Stimulated activated CD8-positive, alpha-beta memory T cell treated with anti-CD3 and anti-CD28 coated beads, Interleukin-7, amount 100 ng/mL, for 4 hours (primary cell): ENCODE measurements around the gene SULT6B1.
"Not testable (repeated sequence)": the region's sequence is repeated elsewhere in the genome, so short reads cannot be mapped to it uniquely, and the experiment has no call there.

Source experiments
- DNase-seq, 2 donors: peaks; one replicate each; pipeline ENCODE4 v3.0.0-alpha.2; 2020; ENCODE audit warnings: low read depth in 2 of 2

Gene SULT6B1

GRCh38 chr2:37196320-37197195 lies 8.1 kb upstream of the SULT6B1 start, which contains the start of gene CEBPZOS:
Gene CEBPZOS, plus strand, starts transcription at chr2:37196496. Its CDS starts 3,209 bp downstream, at chr2:37199705.
- DNase-seq, result peak; percentile 80 to 81

DNA sequence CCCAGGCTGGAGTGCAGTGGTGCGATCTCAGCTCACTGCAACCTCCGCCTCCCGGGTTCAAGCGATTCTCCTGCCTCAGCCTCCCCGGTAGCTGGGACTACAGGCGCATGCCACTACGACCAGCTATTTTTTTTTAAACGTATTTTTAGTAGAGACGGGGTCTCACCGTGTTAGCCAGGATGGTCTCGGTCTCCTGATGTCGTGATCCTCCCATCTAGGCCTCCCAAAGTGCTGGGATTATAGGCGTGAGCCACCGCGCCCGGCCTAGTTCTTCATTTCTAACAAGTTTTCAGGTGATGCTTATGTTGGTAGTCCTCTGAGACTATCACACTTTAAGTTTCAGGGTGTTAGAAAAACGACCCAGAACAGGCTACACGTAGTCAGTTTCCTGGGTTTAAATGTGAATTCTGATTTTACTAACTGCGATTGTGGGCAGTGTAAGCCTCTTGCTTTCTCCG lies 7.4 kb upstream of the SULT6B1 start:
- DNase-seq, result not testable (repeated sequence)

- no peak for DNase-seq
Observed at GRCh38 chr2:37192551-37192950, 4.1 kb upstream of the SULT6B1 start.

DNA sequence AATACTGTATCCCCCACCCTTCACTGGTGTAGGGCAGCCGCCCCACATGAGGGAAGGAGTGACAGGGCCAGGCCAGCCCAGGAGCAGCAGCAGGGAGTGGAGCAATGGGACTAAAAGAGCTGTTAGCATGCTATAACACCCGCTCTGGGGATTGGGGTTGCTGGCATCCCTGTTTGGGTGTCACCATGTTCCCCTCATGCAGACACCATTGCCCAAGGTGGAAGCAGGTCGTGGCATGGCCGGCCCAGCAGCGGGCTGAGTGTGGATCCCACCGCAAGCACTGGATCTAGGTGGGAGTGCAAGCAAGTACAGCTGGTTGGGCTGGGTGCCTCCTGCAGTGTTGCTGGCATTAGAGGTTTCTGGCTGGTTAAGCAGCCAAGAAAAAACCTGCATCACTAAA lies 3.3 kb upstream of the SULT6B1 start:
- no peak for DNase-seq

GRCh38 chr2:37191253-37191652 lies 2.8 kb upstream of the SULT6B1 start:
- no peak for DNase-seq

GRCh38 chr2:37190290-37190689 lies 1.8 kb upstream of the SULT6B1 start:
- DNase-seq, result no peak

GRCh38 chr2:37189452-37190153 lies 1.1 kb upstream of the SULT6B1 start:
- no peak for DNase-seq

DNA sequence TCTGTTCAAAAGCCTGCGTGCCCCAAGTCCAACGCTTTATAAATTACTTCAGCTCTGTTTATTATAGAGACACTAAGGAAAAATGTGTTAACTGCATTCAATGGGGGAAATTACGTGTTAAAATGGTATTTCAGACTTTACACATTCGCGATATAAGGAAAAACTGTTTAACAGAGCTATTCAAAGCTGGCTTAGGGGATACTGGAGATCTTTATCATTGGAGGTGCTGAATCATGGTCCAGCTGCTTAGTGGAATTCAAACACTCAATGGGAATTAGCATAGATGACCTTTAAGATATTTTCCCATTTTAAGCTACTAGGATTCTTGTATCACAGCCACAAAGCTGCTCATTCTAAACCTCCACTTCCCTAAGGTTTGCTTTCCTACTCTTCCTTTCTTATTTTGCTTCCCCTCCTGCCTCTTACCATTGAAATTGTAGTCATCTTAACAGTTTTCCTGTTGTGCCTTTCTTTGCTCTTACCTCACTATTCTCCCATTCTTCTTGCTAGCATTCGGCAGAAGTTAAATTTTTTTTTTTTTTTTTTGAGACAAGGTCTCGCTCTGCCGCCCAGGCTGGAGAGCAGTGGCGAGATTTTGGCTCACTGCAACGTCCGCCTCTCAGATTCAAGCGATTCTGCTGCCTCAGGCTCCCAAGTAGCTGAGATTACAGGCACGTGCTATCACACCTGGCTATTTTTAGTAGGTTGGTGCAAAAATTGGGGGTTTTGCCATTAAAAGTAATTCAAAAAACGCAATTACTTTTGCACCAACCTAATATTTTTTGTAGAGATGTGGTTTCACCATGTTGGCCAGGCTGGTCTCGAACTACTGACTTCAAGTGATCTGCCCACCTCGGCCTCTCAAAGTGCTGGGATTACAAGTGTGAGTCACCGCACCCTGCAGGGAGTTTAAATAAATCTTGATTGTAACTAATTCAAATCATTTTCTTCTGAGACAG lies 6.5 kb downstream of the SULT6B1 start:
- no peak for DNase-seq

DNA sequence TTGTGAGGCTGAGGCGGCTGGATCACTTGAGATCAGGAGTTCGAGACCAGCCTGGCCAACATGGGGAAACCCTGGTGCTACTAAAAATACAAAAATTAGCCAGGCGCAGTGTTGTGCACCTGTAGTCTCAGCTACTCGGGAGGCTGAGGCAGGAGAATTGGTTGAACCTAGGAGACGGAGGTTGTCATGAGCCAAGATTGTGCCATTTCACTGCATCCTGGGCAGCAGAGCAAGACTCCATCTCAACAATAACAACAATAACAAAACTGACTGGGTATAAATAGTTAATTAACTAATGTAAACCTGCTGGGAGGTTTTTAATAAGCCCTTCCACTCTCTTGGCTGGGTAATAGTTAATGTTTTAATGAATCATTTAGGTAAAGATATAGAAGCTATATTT lies 7.8 kb downstream of the SULT6B1 start:
- no peak for DNase-seq

DNA sequence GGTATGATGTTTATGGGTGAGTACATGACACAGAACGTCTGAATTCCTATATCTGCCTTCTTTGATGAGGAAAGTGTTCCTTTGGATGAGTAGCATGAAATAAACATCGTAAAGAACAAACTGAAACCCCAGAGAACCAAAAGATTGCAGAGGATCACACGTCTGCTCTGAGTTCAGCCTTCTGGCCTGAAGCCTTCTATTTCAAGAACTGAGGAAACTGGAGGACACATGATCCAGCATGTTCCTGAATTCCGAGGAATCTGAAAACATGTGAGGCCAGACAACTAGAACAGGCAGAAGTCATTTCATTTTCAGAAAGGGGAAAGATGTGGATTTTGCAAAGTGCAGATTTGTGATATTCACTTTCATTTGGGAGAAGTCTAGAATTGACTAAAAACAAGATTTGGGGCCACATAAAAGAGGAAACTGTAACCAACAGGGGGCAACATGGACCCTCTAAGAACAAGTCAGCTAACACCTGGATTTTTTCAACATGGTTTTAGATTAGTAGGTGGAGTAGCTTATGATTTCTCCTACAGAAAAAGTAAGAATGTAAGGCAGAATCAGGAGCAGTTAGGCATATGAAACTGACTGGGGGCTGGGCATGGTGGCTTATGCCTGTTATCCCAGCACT lies 8.3 kb downstream of the SULT6B1 start:
- no peak for DNase-seq

- no peak for DNase-seq
Observed at GRCh38 chr2:37173741-37174140, 14.7 kb downstream of the SULT6B1 start.

DNA sequence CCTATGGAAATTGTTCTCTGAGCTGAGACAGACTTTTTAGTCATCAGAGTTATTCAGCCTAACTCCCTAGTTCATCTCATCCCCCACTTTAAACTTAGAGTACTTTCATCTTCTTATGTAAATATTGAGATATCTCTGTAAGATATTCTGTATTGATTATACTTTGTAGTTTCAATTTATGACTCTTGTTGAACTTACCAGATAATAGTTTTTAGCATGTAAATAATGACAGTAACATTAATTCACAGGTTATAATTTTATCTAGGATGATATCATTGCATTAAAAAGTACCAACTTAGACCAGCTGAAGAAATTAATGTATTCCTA lies 16.9 kb downstream of the SULT6B1 start:
- DNase-seq, result no peak

GRCh38 chr2:37168217-37168981 lies 20.1 kb downstream of the SULT6B1 start:
- no peak for DNase-seq

DNA sequence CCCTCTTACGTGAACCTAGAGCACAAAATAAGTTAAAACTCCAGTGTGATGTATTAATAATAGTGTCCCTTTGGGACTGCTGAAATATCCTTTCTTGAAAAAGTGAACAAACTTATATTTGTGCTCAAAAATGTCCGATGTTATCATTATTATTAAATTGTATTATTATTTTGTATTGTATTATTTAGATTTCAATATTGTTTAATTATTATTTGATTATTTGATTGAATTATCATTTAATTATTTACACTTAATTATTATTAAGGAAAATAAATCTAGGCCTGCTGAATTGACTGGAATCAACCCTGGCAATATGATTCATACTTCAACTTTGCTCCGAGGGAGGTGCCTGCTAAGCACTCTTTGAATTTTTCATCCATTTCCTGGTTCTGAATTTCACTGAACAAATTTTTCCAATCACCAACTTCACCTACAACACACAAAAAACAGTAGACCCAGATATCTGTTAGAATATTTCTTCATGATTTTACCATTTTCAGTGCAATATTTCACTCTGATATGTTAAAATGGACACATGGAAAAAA lies 20.8 kb downstream of the SULT6B1 start:
- no peak for DNase-seq

DNA sequence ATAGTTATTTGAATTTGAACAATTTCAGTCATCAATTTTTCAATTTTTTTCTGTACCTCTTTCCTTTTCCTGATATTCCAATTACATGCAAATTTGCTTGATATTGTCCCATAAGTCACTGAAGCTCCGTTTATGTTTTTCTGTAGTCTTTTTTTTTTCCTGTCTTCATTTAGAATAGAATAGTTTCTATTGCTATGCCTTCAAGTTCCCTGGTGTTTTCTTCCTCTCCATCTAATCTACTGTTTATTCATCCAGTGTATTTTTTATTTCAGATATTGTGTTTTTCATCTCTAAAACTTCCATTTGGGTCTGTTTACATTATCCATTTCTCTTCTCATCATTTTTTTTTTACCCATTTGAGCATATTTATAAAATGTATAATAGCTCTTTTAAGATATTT lies 23.7 kb downstream of the SULT6B1 start:
- DNase-seq, result no peak

GRCh38 chr2:37156857-37157714 lies 31.4 kb downstream of the SULT6B1 start, which contains the start of gene EIF2AK2:
Gene EIF2AK2, minus strand, starts transcription at chr2:37156980. Its CDS starts 9,174 bp downstream, at chr2:37147806.
- peak; percentile 67 to 71 for DNase-seq

GRCh38 chr2:37156071-37156856 lies 32.2 kb downstream of the SULT6B1 start:
- no peak for DNase-seq

GRCh38 chr2:37154785-37155184 lies 33.7 kb downstream of the SULT6B1 start:
- no peak for DNase-seq
